ENCODE results near the gene ZDHHC14.

The ZDHHC14 gene

DNA sequence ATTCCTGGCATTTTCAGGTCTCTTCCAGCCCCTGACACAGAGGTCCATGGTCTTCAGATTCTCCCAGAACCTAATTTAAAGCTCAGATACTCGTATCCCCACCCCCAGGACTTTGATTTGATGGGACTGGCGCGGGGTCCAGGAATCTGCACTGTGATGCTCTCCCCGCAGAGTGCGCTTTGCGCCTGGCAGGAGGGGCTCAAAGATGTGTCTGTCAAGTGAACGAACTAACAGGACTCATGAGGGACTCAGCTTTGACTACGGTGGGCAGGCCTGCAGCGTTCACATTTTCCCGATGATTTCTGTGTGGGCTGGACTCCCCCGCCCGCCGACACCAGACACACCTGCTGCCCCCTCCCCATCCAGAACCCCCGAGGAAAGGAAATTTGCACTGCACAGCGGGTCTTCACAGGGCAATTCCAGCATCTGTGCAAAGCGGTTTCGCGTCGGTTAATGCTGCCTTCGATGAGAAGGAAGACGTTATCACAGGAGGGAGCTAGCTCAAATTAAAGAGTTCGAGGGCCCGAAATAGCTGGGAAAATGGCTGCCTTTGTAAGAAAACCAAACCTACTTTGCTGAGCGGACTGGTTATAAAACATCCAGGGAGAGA is 90.2 kb downstream of the ZDHHC14 start:
- DNase-seq: no peak

GRCh38 chr6:157471895-157472686 is 91.1 kb downstream of the ZDHHC14 start:
- DNase-seq: no peak

- DNase-seq: no peak
Observed at GRCh38 chr6:157476797-157477196, 95.8 kb downstream of the ZDHHC14 start.

GRCh38 chr6:157478926-157479325 is 97.9 kb downstream of the ZDHHC14 start:
- no peak for DNase-seq

DNA sequence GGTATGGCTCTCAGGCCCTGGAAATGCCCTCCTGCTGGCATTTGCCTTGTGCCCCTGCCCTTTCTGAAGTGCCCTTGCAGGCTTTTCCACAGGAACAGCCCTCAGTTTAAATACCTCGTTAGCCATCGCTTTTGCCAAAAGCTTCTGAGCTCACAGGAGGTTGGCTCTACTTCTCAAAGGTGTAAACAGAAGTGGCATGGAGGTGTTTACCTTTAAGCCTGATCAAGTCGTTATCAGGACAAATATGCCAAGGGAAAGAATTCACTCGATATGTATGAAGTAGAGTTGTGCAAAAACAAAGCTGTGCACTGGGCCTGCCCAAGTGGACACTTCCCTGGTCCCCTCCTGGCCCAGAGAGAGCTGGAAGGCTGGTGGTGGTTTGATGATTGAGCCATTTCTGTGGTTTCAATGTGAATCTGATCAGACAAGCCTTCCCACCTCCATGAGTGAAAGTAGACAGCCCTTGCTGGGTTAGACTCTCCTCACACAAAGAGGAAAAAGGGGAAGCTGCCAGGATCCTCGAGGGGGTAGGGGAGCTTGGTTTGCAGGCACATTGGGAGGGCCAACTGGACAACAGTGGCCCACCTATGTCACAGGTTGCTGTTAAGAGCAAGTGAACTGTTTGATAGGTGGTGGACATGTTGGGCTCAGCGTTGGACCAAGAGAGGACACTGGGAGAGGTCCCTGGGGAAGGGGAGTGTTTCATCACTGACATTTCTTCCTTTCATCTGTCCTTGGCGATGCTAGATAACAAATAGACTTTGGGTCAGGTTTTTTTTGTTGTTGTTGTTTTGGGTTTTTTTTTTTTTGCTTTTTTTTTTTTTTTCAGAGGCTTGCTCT is 98.7 kb downstream of the ZDHHC14 start:
- DNase-seq: no peak

DNA sequence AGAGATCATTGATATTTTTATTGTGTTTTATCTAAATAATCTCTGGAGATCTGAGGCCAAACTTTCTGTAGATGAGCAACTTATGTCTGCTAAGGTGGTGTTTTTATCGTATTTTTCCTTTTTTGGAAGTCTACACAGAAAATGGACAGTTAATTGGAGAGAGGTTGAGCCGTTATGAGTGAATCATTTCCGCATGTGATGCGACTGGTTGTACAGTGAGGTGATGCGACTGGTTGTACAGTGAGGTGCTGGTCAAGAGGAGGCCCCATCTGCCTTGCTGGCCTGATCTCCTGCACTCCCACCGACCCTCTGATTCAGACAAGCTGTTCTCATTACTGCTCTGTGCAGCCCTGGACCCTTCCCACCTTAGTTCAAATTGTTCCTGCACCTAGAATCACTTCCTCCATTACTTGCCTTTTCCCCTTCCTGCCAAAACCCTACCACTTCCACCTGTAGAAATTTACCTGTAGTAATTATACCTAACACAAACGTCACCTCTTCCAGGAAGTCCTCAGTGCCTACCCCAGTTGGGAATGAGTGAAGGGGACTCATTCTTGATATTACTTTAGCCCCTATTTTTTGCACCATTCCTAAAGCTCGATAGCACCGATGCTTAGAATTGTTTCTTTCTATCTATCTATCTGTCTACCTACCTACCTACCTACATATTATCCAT is 100.3 kb downstream of the ZDHHC14 start:
- DNase-seq: no peak

GRCh38 chr6:157481865-157482249 is 100.9 kb downstream of the ZDHHC14 start:
- DNase-seq: no peak

GRCh38 chr6:157483770-157484169 is 102.8 kb downstream of the ZDHHC14 start:
- no peak for DNase-seq

DNA sequence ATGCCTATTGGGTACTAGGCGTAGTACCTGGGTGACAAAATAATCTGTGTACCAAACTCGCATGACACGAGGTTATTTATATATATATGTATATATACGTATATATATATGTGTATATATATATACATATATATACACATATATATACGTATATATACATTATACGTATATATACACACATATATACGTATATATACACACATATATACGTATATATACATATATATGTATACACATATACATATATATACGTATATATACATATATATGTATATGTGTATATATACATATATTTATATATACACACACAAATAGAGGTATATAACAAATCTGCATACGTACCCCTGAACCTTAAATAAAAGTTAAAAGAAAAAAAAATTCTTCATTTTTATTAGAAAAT is 103.2 kb downstream of the ZDHHC14 start:
- DNase-seq: no peak

- DNase-seq: no peak
Observed at GRCh38 chr6:157486572-157486971, 105.6 kb downstream of the ZDHHC14 start.

DNA sequence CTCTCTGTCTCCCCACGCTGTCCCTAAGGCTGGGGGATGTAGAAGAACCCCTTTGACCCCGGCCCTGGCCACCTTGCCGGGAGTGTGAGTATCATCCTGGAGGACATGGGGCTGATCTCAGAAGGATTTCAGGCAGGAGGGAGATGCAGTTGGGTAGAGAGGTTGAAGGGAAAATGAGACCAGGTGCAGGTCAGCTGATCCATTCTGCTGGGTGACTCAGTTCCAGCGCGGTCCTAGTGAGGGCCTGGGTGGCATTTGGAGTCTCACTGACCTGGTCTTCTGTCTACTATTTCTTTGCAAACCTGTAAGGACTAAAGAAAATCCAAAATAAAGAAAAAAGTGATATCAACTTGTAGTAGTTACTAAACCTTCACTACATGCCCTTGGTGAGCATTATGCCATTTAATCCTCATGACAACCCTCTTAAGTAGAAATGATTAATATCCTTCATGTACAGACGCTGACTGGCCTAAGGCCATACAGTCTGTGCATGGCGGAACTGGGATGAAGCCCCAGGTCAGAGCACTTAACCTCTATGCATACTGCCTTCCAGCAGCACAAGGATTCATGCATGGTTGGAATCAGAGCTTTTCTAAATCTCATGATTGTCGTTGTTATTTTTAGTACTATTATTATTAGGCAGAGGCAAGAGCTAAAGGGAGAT is 106.3 kb downstream of the ZDHHC14 start:
- DNase-seq: no peak

DNA sequence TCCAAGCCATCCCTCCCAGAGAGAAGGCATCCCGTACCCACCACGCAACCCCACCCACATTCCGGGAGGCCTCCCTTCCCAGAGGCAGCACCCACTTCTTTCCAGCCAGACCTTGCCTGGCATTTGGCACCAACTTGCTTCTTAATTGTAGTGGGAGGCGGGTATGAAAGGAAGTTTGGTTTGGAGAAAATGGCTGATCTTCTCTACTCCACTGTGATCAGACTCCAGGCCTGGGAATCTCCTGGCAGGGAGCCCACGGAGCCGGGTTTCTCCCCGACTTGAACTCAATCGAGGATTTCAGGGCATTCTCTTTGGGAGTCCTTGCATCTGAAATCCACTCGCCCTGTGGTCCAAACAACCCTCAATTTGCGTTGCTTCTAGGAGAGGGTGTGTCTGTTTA is 107.1 kb downstream of the ZDHHC14 start:
- no peak for DNase-seq

- no peak for DNase-seq
Observed at GRCh38 chr6:157488716-157489118, 107.7 kb downstream of the ZDHHC14 start.

- no peak for DNase-seq
Observed at GRCh38 chr6:157490611-157491269, 109.8 kb downstream of the ZDHHC14 start.

- DNase-seq: no peak
Observed at GRCh38 chr6:157491571-157492232, 110.7 kb downstream of the ZDHHC14 start.

DNA sequence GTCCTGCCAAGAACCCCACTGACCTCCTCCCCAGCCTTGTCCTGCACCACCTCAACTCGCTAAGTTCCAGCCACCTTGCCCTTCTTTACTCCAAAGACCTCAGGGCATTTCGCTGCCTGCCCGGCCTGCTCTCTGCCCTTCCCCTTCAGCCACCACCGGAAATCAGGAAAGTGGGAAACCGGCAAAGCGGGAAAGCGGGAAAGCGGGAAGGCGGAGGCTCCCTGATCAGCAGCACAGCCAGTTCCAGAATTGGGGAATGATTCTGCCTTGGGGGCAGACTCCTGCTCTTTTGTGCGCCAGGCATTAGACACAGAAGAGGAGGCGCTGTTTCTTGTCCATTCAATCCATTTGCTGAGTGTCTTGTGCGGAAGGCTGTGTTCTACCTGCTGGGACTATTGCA is 111.3 kb downstream of the ZDHHC14 start:
- no peak for DNase-seq

DNA sequence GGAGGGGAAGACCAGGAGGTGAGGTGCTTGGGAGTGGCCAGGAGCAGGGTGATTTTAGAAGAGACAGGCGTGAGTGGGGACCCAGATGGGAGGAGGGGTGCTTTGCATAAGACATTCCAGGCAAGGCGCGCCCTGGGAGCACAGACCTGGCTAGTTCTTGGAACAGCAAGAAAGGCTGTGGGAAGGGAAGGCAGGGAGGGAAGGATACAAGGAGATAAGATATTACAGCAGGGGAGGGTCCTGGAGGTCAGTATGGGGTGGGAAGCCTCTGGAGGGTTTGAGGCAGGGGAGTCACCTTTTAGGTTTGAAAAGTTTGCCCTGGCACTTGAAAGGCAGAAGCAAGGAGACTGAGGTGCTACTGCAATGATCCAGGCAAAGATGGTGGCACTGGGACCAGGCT is 111.8 kb downstream of the ZDHHC14 start:
- DNase-seq: no peak

DNA sequence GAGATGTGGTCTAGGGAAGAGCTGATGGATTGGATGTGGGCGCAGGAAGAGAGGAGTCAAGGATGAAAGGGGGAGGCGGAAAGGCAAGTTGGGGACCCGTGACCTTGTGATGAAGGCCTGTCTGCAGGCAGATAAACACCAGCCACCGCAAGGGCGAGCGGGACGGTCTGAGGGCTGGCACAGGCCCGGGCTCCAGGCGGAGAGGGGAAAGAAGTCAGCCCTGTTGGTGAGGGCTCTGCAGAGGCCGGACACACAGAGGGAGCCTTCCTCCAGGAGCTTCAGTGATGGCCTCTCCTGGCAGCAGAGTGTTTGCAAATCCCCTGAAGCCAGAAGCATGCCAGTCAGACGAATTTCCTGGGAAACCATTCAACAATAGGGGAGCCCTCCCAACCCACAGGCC is 112.2 kb downstream of the ZDHHC14 start:
- DNase-seq: no peak

- no peak for DNase-seq
Observed at GRCh38 chr6:157493576-157493975, 112.6 kb downstream of the ZDHHC14 start.

DNA sequence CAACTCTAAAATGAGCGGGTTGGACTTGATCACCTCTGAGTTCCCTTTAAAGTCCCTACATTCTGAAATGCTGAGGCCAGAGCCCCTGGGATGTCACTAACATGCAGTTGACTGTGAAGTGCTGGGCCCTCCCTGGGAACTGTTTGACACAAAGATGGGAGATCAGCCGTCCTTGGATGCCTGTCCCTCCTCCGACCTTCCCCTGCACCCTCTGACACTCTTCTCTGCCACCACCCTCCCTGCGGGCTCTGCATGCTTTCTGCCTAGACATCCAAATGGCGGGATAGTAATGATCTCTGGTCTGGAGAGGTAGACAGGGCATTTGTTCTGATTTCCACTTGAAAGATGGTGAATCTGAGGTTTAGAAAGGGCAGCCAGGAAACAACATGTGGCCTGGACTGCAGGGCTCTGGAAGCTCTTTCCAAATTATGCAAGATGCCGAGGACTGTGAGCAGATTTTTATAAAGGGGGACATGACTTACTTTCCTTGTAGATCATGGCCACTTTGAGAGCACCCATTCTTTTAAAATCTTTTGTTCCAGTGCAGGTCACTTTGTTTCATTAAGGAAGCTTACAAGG is 113.2 kb downstream of the ZDHHC14 start:
- DNase-seq: no peak

DNA sequence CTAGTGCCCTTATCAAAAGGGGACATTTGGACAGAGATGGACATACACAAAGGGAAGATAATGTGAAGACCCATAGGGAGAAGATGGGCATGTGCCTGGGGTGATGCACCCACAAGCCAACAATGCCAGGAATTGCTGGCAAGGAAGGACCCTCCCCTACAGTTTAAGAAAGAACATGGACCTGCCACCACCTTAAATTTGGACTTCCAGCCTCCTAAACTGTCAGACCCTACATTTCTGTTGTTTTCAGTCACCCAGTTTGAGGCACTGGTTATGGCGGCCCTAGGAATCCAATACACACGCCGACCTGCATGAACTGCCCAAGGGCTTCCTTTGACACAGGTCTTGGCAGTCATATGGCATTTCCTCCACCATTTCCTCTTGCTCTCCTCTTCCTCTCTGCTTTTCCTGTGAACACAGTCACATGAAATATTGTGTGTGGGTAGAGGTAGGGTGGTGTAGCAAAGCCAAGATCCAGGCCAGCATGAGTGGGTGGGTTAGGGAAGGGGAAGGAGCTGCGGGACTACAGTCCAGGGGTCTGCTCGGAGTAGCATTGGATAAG is 115.6 kb downstream of the ZDHHC14 start:
- DNase-seq: no peak
